HepG2 (cell line): Measurements from ENCODE around the gene VSIR. TPM values are rescaled to one million over a fixed set of nuclear protein-coding genes. Genes with fewer than 3 reads are reported as not detected.

ENCODE experiments used
- ATAC-seq: fragments of 200-7000 bp; cut with Tn5 transposase; 3 replicates; pipeline ENCODE4 v1.9.1; 2020; ENCODE audit warnings: mild to moderate bottlenecking, moderate library complexity
- BruUV-seq: library from RNA; stranded (reverse); fragments of 400-500 nt; replicated peaks from 2 replicates; lab custom pipeline; 2021; lab: Mats Ljungman, UMichigan
- CTCF ChIA-PET: fragments of 300-600 bp; formaldehyde crosslinking; extraction: SDS; loops from one replicate; lab custom pipeline; 2021; ENCODE audit warnings: low total read pairs, inconsistent platforms, low intra/inter-chr PET ratio; lab: Yijun Ruan, JAX
- POLR2A ChIA-PET: fragments of 350-600 bp; sonication (Branson Sonifier 250); formaldehyde crosslinking; loops from one replicate; lab custom pipeline; 2020; ENCODE audit warnings: antibody characterized with exemption, inconsistent platforms; lab: Yijun Ruan, JAX
- DNase-seq: peaks from one replicate; pipeline ENCODE4 v3.0.0-alpha.2; 2015; ENCODE audit warnings: low spot score
- FAIRE-seq: peaks from 3 replicates; lab custom pipeline; 2011; peaks lifted over from hg19 to GRCh38; lab: Jason Lieb, UNC
- H2AFZ ChIP-seq: one replicate; pipeline ENCODE4 v1.6.1; 2011; ENCODE audit warnings: low read length, inconsistent platforms
- H3K27ac ChIP-seq: fragments of 300-600 bp; 3 replicates; pipeline ENCODE4 v1.8.0; 2011; ENCODE audit warnings: mixed run types, mild to moderate bottlenecking, mixed read lengths, low read length, inconsistent platforms; ENCODE audit not compliant: insufficient read depth; ENCODE audit errors: extremely low read length
- H3K27me3 ChIP-seq, 2 experiments: fragments of 200-600 bp in 1 of 2; 2 replicates in 1 of 2; 3 replicates in 1 of 2; pipeline versions ENCODE4 v1.6.0 to v1.8.0; 2011; ENCODE audit warnings: low read length in 2 of 2, mild to moderate bottlenecking in 2 of 2, moderate library complexity in 2 of 2, inconsistent platforms in 1 of 2; ENCODE audit not compliant: insufficient read depth in 2 of 2, control insufficient read depth in 1 of 2
- H3K36me3 ChIP-seq, 2 experiments: fragments of 200-600 bp in 1 of 2; replicated peaks in 1 of 2; 2 replicates in 1 of 2; 3 replicates in 1 of 2; pipeline versions ENCODE4 v1.5.1 to v1.8.0; 2011; ENCODE audit warnings: low read length in 2 of 2, inconsistent platforms in 1 of 2; ENCODE audit not compliant: insufficient read depth in 2 of 2, control insufficient read depth in 1 of 2
- H3K4me1 ChIP-seq: 2 replicates; pipeline ENCODE4 v1.5.1; 2012; ENCODE audit warnings: low read length, inconsistent platforms; ENCODE audit not compliant: insufficient read depth
- H3K4me2 ChIP-seq: 2 replicates; pipeline ENCODE4 v1.6.0; 2011; ENCODE audit warnings: low read depth, low read length, inconsistent platforms
- H3K4me3 ChIP-seq, 3 experiments: fragments of 200-600 bp in 1 of 3; sonication (generic), shearing (Covaris generic) in 1 of 3; replicated peaks in 1 of 3; 2 replicates each; pipeline ENCODE4 v1.5.1; 2011 to 2016; ENCODE audit warnings: low read length in 3 of 3, inconsistent platforms in 2 of 3, low read depth in 2 of 3, mild to moderate bottlenecking in 2 of 3, control low read depth in 1 of 3, mixed read lengths in 1 of 3; ENCODE audit not compliant: insufficient read depth in 1 of 3
- H3K79me2 ChIP-seq: one replicate; pipeline ENCODE4 v1.6.1; 2011; ENCODE audit warnings: low read length, inconsistent platforms; ENCODE audit not compliant: insufficient read depth
- H3K9ac ChIP-seq: 2 replicates; pipeline ENCODE4 v1.6.0; 2011; ENCODE audit warnings: mild to moderate bottlenecking, low read depth, low read length, inconsistent platforms; ENCODE audit not compliant: insufficient read depth
- H3K9me3 ChIP-seq: 2 replicates; pipeline ENCODE4 v1.5.1; 2012; ENCODE audit warnings: mild to moderate bottlenecking, low read length
- H4K20me1 ChIP-seq: 2 replicates; pipeline ENCODE4 v1.6.0; 2011; ENCODE audit warnings: inconsistent platforms, mild to moderate bottlenecking, low read length, moderate library complexity; ENCODE audit not compliant: insufficient read depth
- CHD2 ChIP-seq: IDR thresholded peaks from 2 replicates; pipeline ENCODE4 v1.6.1; 2011; ENCODE audit warnings: low read depth, low read length, improper control_type of control experiment
- EHMT2 ChIP-seq: fragments of 200-600 bp; sonication (generic); IDR thresholded peaks from 2 replicates; pipeline ENCODE4 v1.7.0; 2017; ENCODE audit warnings: antibody characterized with exemption, low read depth, low read length, borderline replicate concordance
- FOXC1 ChIP-seq: sonication (generic); formaldehyde crosslinking; IDR thresholded peaks from 2 replicates; pipeline ENCODE4 v1.8.0; 2022; ENCODE audit warnings: mild to moderate bottlenecking, missing genetic modification reagents, borderline replicate concordance
- FOXP4 ChIP-seq: sonication (generic); formaldehyde crosslinking; IDR thresholded peaks from 2 replicates; pipeline ENCODE4 v1.4.0; 2020; ENCODE audit warnings: missing genetic modification reagents
- HNRNPH1 ChIP-seq: fragments of 200-400 bp; formaldehyde crosslinking; optimal IDR thresholded peaks from 2 replicates; pipeline ENCODE3; 2017; ENCODE audit warnings: mild to moderate bottlenecking, low read depth, low read length
- MZF1 ChIP-seq: sonication (generic); formaldehyde crosslinking; IDR thresholded peaks from 2 replicates; pipeline ENCODE4 v1.8.1; 2023; ENCODE audit warnings: mild to moderate bottlenecking, missing genetic modification reagents, borderline replicate concordance
- PAXIP1 ChIP-seq: sonication (generic); formaldehyde crosslinking; conservative IDR thresholded peaks from 2 replicates; pipeline ENCODE4 v1.4.0; 2020; ENCODE audit warnings: mild to moderate bottlenecking, missing genetic modification reagents, moderate library complexity
- POLR2AphosphoS5 ChIP-seq: IDR thresholded peaks from 2 replicates; pipeline ENCODE4 v1.6.1; 2012; ENCODE audit warnings: low read depth, low read length
- RBM39 ChIP-seq: fragments of 200-400 bp; formaldehyde crosslinking; IDR thresholded peaks from one replicate; pipeline ENCODE4 v1.6.1; 2018; ENCODE audit warnings: antibody characterized with exemption, mild to moderate bottlenecking, low read depth, low read length; ENCODE audit not compliant: poor library complexity, severe bottlenecking
- ZFP82 ChIP-seq: sonication (generic); formaldehyde crosslinking; IDR thresholded peaks from 2 replicates; pipeline ENCODE4 v1.5.1; 2020; ENCODE audit warnings: mild to moderate bottlenecking, missing genetic modification reagents, borderline replicate concordance
- ZHX2 ChIP-seq, 2 experiments: sonication (generic) in 1 of 2; formaldehyde crosslinking in 1 of 2; IDR thresholded peaks; 2 replicates each; pipeline versions ENCODE4 v1.6.1 to v1.9.0; 2014 to 2022; ENCODE audit warnings: antibody characterized with exemption in 1 of 2, borderline replicate concordance in 1 of 2, inconsistent platforms in 1 of 2, low read depth in 1 of 2, missing genetic modification reagents in 1 of 2
- ZNF546 ChIP-seq: sonication (generic); formaldehyde crosslinking; conservative IDR thresholded peaks from 2 replicates; pipeline ENCODE4 v1.8.1; 2023; ENCODE audit warnings: mild to moderate bottlenecking, missing genetic modification reagents
- WGBS: methylation state at CpG from one replicate; pipeline ENCODE4 v1.1.6; 2017; ENCODE audit warnings: low lambda C conversion rate; 5-methylcytosine and 5-hydroxymethylcytosine counted together
- in situ Hi-C: cut with HindIII; loops from 2 replicates; pipeline ENCODE4 v1.10.0; 2017; ENCODE audit warnings: low pct_unique_long_range_greater_than_20kb; ENCODE audit not compliant: extremely low pct_ligation_motif_present
- intact Hi-C: fragments of 100-400 bp; cut with micrococcal nuclease; formaldehyde crosslinking; loops from one replicate; pipeline ENCODE4 v1.10.0; 2022; ENCODE audit not compliant: unreplicated experiment
- polyA plus RNA-seq, 8 experiments: library from polyadenylated mRNA; depleted of rRNA in 3 of 8; stranded (reverse) in 7 of 8; unstranded in 1 of 8; fragments of >200 nt; fragmentation: Illumina TruSeq in 4 of 8; extraction: Trizol in 4 of 8; gene quantifications; 2 replicates each; pipeline versions ENCODE4 v1.2.1 to v1.2.3, GENCODE V29; 2011 to 2016; ENCODE audit warnings: low read depth in 4 of 8, missing spikeins in 1 of 8, mixed read lengths in 1 of 8; ENCODE audit not compliant: insufficient read depth in 1 of 8
- total RNA-seq, 5 experiments: library from RNA; depleted of rRNA; stranded (reverse); fragments of >200 nt; fragmentation: Illumina TruSeq; extraction: Trizol; gene quantifications; 2 replicates each; pipeline ENCODE4 v1.2.3, GENCODE V29; 2016; ENCODE audit warnings: low read depth in 1 of 5

VSIR gene
- total and polyA plus RNA-seq, 2 of the 13 experiments (the other 11 are each of a cell fraction or from before 2014, with no cell fraction given): 0.44 to 3.2 TPM

- Histone ChIP-seq H3K9me3 (no peaks in the 10 kb centered on the region), H3K79me2 (no peaks in the 10 kb centered on the region), H3K27me3 (peaks cover 8 to 61% of the 10 kb centered on the region in 2 experiments; a peak in 4 of 5 replicates), H3K4me2 (no peak overlapping the region), H2AFZ (no peak overlapping the region), H3K4me3 (no peak overlapping the region), H3K27ac (no peak overlapping the region), H4K20me1 (no peaks in the 10 kb centered on the region), H3K36me3 (no peaks in the 10 kb centered on the region), H3K9ac (no peak overlapping the region), H3K4me1 (peaks cover 2% of the 10 kb centered on the region; the same call in 1 of the 2 replicates)
- no peak; the same call in 1 of the 3 replicates for ATAC-seq
- DNase-seq: no peak
- ChIA-PET CTCF (no interaction called here), POLR2A (no interaction called here)
- in situ Hi-C loops (no loop called here), intact Hi-C loops (no loop called here)
- no TSS peak for BruUV-seq
- FAIRE-seq: no peak
- WGBS: 31% methylated on average over 5 of the region's 7 CpGs
- TF ChIP-seq EHMT2 (no peak), POLR2AphosphoS5 (no peak), CHD2 (no peak), ZFP82 (CRISPR knock-in tag) (no peak), PAXIP1 (CRISPR knock-in tag) (no peak), FOXP4 (CRISPR knock-in tag) (no peak), ZHX2 (IDR thresholded peaks at IDR 0.05; ENCODE audit: low read depth) (no peak), ZHX2 (CRISPR knock-in tag; IDR thresholded peaks at IDR 0.05; ENCODE audit: borderline replicate concordance) (no peak), ZNF546 (CRISPR knock-in tag) (no peak), FOXC1 (CRISPR knock-in tag) (no peak), HNRNPH1 (no peak), MZF1 (CRISPR knock-in tag) (no peak), RBM39 (no peak)
These were observed 54.3 kb downstream of the VSIR start for GRCh38 chr10:71719042-71719441.
